Measurements from ENCODE around the gene TARP.

DNA sequence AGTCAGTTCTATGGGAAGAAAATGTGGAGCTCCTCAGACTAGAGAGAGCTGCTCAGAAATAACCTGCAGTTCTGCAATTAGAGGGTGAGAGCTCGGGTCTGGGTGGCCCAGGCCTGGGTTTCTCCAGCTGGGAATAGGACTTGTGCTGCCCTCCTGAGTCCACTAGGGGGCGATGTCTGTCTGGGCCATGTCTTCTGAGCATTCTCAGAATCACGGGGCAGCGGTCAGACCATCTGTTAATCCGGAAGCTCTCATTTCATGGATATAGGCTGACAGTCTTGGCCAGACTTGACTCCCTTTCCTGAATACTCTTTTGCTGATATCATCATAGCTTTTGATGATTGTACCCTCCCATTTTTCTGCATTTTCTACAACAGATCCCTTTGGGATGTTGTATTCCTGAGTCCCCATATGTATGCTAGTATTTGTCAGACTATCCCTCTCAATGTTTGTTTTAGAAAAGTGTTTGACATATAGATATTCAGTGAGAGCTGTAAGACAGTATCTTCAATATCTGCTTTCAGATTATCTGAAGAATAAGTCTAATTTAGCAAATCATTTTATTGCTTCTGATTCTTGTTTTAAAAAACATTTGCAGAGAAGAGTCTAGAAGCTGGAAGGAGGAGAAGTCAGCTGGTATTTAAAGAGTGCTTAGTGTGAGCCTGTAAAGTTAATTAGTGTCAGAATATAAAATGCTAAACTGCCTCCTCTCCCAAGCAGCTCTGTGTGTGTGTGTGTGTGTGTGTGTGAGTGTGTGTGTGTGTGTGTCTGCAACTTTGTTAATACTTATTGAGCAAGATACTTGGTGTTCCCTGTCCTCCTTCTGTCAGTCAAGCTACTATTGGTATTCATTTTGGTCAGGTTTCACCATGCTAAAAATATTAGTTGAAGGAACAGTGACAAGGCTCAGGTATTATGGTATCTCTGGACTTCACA, 57.4 kb downstream of the TARP start:
- TF ChIP-seq EP300 (conservative IDR thresholded peaks at IDR 0.05; ENCODE audit: poor library complexity, severe bottlenecking) (no peak), POLR2AphosphoS5 (IDR thresholded peaks at IDR 0.05) (no peak), REST (IDR thresholded peaks at IDR 0.05; ENCODE audit: borderline replicate concordance) (no peak)
- TF ChIP-seq, protein P1, sequence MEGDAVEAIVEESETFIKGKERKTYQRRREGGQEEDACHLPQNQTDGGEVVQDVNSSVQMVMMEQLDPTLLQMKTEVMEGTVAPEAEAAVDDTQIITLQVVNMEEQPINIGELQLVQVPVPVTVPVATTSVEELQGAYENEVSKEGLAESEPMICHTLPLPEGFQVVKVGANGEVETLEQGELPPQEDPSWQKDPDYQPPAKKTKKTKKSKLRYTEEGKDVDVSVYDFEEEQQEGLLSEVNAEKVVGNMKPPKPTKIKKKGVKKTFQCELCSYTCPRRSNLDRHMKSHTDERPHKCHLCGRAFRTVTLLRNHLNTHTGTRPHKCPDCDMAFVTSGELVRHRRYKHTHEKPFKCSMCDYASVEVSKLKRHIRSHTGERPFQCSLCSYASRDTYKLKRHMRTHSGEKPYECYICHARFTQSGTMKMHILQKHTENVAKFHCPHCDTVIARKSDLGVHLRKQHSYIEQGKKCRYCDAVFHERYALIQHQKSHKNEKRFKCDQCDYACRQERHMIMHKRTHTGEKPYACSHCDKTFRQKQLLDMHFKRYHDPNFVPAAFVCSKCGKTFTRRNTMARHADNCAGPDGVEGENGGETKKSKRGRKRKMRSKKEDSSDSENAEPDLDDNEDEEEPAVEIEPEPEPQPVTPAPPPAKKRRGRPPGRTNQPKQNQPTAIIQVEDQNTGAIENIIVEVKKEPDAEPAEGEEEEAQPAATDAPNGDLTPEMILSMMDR (IDR thresholded peaks at IDR 0.05; ENCODE audit: poor library complexity, severe bottlenecking): peak; percentile 68

Measured in neural cell (in vitro differentiated cells).